Muscle of arm (tissue), 12 donors: Measurements from ENCODE around the gene KIRREL2. TPM values are rescaled to one million over a fixed set of nuclear protein-coding genes. Genes with fewer than 3 reads are reported as not detected.
"Not testable (repeated sequence)": the region's sequence is repeated elsewhere in the genome, so short reads cannot be mapped to it uniquely, and the experiment has no call there.

Experiments used
- DNase-seq: peaks from one replicate; pipeline ENCODE4 v3.0.0-alpha.2; 2013
- polyA plus RNA-seq, 12 donors: library from polyadenylated mRNA; unstranded; fragments of 120-200 nt; gene quantifications; one replicate each; pipeline ENCODE4 v1.2.1, GENCODE V29; 2013; ENCODE audit not compliant: insufficient read length in 12 of 12

KIRREL2 gene
- polyA plus RNA-seq, 12 donors, result 0.18 to 0.55 (median 0.27) TPM; not detected in 2

GRCh38 chr19:35869327-35870123 is 12.8 kb downstream of the KIRREL2 start:
- no peak for DNase-seq

- DNase-seq, result not testable (repeated sequence)
Measured at GRCh38 chr19:35870124-35870736, 13.5 kb downstream of the KIRREL2 start.

GRCh38 chr19:35870798-35871197 is 14.1 kb downstream of the KIRREL2 start:
- DNase-seq, result no peak

- no peak for DNase-seq
Measured at GRCh38 chr19:35871611-35872010, 14.9 kb downstream of the KIRREL2 start.

- no peak for DNase-seq
Measured at GRCh38 chr19:35872180-35872579, 15.5 kb downstream of the KIRREL2 start.

- no peak for DNase-seq
Measured at GRCh38 chr19:35874392-35874930, 17.8 kb downstream of the KIRREL2 start.

- no peak for DNase-seq
Measured at GRCh38 chr19:35879068-35879467, 22.4 kb downstream of the KIRREL2 start.

- peak; percentile 85 for DNase-seq
Measured at GRCh38 chr19:35879770-35880317, 23.1 kb downstream of the KIRREL2 start.

- peak; percentile 78 for DNase-seq
Measured at GRCh38 chr19:35882114-35882832, 25.6 kb downstream of the KIRREL2 start.

GRCh38 chr19:35883882-35884281 is 27.2 kb downstream of the KIRREL2 start:
- no peak for DNase-seq

- DNase-seq, result no peak
Measured at GRCh38 chr19:35885225-35885738, 28.6 kb downstream of the KIRREL2 start.

GRCh38 chr19:35885904-35886303 is 29.2 kb downstream of the KIRREL2 start:
- no peak for DNase-seq

- no peak for DNase-seq
Measured at GRCh38 chr19:35887197-35887596, 30.5 kb downstream of the KIRREL2 start.

- DNase-seq, result no peak
Measured at GRCh38 chr19:35888398-35888797, 31.7 kb downstream of the KIRREL2 start.

GRCh38 chr19:35889370-35890112 is 32.8 kb downstream of the KIRREL2 start:
- DNase-seq, result no peak

- no peak for DNase-seq
Measured at GRCh38 chr19:35890113-35890650, 33.5 kb downstream of the KIRREL2 start.

- DNase-seq, result not testable (repeated sequence)
Measured at GRCh38 chr19:35891819-35892218, 35.1 kb downstream of the KIRREL2 start.

GRCh38 chr19:35894342-35894741 is 37.6 kb downstream of the KIRREL2 start:
- DNase-seq, result no peak

- DNase-seq, result no peak
Measured at GRCh38 chr19:35895911-35896642, 39.4 kb downstream of the KIRREL2 start.

GRCh38 chr19:35896643-35897040 is 39.9 kb downstream of the KIRREL2 start:
- no peak for DNase-seq
